ENCODE results near the gene CCSER1. TPM values are rescaled to one million over a fixed set of nuclear protein-coding genes. Genes with fewer than 3 reads are reported as not detected.

CCSER1 gene
- total and polyA plus RNA-seq, 4 donors: 0.18 to 2.3 (median 1.2) TPM

DNA sequence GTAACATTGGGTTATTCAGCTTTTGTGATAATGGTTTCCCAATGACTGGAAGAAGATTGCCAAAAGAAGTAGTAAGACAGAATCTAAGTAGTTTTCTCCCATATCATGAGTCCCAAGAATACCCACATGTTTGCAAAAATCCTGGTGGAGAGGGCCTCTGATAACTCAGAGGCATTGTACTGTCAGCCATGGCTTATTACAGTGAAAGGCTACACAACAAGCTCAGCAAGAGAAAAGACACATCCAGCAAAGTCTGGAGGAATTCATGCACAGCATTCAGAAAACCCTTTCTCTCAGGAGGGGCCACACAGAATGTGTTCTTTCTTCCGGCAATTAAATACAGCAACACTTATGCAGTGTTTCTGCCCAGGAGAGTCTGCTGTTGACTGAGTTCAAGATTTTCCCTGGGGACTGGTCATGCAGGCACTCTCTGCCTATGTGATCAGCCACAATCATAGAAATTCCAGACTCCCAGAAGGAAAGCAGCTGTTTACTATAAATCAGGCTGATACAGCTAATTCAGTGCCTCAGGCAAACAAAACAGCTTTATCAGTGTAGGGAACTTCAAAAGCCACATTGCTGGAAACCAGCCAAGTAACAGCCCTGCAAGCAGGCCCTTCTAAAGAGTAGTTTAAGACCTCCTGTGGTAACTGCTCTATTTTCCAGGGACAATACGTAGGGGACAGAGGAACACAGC, 937.1 kb downstream of the CCSER1 start:
- no peaks in the 10 kb centered on the region for H3K36me3 ChIP-seq (ENCODE audit: control insufficient read depth in 4 of 4, insufficient read depth in 3 of 4, low read depth in 1 of 4, low read length in 3 of 4)
- no peak overlapping the region for H3K4me3 ChIP-seq (ENCODE audit: low read depth in 1 of 3, low read length in 3 of 3)
- no peak for TF ChIP-seq RAD21 (IDR thresholded peaks at IDR 0.05)
- TF ChIP-seq GABPA (IDR thresholded peaks at IDR 0.05 in 1 of 2, conservative IDR thresholded peaks at IDR 0.05 in 1 of 2): no peak
- TF ChIP-seq TAF1 (conservative IDR thresholded peaks at IDR 0.05): no peak
- no peak for TF ChIP-seq YY1 (IDR thresholded peaks at IDR 0.05)
- TF ChIP-seq, protein P1, sequence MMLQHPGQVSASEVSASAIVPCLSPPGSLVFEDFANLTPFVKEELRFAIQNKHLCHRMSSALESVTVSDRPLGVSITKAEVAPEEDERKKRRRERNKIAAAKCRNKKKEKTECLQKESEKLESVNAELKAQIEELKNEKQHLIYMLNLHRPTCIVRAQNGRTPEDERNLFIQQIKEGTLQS (IDR thresholded peaks at IDR 0.05): no peak
- TF ChIP-seq, protein P2, sequence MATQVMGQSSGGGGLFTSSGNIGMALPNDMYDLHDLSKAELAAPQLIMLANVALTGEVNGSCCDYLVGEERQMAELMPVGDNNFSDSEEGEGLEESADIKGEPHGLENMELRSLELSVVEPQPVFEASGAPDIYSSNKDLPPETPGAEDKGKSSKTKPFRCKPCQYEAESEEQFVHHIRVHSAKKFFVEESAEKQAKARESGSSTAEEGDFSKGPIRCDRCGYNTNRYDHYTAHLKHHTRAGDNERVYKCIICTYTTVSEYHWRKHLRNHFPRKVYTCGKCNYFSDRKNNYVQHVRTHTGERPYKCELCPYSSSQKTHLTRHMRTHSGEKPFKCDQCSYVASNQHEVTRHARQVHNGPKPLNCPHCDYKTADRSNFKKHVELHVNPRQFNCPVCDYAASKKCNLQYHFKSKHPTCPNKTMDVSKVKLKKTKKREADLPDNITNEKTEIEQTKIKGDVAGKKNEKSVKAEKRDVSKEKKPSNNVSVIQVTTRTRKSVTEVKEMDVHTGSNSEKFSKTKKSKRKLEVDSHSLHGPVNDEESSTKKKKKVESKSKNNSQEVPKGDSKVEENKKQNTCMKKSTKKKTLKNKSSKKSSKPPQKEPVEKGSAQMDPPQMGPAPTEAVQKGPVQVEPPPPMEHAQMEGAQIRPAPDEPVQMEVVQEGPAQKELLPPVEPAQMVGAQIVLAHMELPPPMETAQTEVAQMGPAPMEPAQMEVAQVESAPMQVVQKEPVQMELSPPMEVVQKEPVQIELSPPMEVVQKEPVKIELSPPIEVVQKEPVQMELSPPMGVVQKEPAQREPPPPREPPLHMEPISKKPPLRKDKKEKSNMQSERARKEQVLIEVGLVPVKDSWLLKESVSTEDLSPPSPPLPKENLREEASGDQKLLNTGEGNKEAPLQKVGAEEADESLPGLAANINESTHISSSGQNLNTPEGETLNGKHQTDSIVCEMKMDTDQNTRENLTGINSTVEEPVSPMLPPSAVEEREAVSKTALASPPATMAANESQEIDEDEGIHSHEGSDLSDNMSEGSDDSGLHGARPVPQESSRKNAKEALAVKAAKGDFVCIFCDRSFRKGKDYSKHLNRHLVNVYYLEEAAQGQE (IDR thresholded peaks at IDR 0.05): no peak
- TF ChIP-seq FOXA1 (IDR thresholded peaks at IDR 0.05): no peak
- TF ChIP-seq EGR1 (IDR thresholded peaks at IDR 0.05; ENCODE audit: low read depth in 2 of 2): no peak
- no peak for TF ChIP-seq NR2F2 (IDR thresholded peaks at IDR 0.05)
- no peak for TF ChIP-seq HNF4A (conservative IDR thresholded peaks at IDR 0.05)
- TF ChIP-seq, protein P3, sequence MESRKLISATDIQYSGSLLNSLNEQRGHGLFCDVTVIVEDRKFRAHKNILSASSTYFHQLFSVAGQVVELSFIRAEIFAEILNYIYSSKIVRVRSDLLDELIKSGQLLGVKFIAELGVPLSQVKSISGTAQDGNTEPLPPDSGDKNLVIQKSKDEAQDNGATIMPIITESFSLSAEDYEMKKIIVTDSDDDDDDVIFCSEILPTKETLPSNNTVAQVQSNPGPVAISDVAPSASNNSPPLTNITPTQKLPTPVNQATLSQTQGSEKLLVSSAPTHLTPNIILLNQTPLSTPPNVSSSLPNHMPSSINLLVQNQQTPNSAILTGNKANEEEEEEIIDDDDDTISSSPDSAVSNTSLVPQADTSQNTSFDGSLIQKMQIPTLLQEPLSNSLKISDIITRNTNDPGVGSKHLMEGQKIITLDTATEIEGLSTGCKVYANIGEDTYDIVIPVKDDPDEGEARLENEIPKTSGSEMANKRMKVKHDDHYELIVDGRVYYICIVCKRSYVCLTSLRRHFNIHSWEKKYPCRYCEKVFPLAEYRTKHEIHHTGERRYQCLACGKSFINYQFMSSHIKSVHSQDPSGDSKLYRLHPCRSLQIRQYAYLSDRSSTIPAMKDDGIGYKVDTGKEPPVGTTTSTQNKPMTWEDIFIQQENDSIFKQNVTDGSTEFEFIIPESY (IDR thresholded peaks at IDR 0.05): no peak
- H3K9me3 ChIP-seq (ENCODE audit: control insufficient read depth in 4 of 4, low read length in 3 of 4): no peaks in the 10 kb centered on the region
- no peak overlapping the region for H3K9ac ChIP-seq (ENCODE audit: low read depth in 1 of 2, low read length in 2 of 2)
- no peak for DNase-seq (ENCODE audit: low spot score)
- H3K27ac ChIP-seq (ENCODE audit: low read depth in 1 of 2, low read length in 2 of 2): no peak overlapping the region
- no peaks in the 10 kb centered on the region for H3K27me3 ChIP-seq (ENCODE audit: control insufficient read depth in 4 of 4, insufficient read depth in 4 of 4, low read length in 3 of 4)
- 63% methylated on average over 2 of the region's 2 CpGs for WGBS
- no peaks in the 10 kb centered on the region for H3K4me1 ChIP-seq (ENCODE audit: control insufficient read depth in 4 of 4, insufficient read depth in 4 of 4, low read length in 3 of 4)

DNA sequence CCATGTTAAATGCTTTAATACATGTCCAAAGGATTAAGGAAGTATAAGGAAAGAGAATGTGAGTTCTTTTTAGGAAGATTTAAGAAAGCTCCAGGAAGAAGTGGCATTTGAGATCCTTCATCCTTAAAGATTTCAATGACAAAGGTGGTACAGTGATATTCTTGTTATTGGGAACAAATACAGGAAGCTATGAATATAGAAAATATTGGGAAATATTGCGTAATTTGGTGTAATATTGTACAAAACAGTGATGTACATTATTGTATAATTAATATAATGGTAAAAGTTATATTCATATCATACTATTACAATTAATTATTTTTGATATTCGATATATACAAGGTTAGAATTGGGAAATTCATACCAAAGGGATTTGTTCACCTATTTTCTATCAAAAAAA, 937.9 kb downstream of the CCSER1 start:
- no peaks in the 10 kb centered on the region for H3K27me3 ChIP-seq (ENCODE audit: control insufficient read depth in 4 of 4, insufficient read depth in 4 of 4, low read length in 3 of 4)
- no peak for DNase-seq (ENCODE audit: low spot score)
- no peaks in the 10 kb centered on the region for H3K9me3 ChIP-seq (ENCODE audit: control insufficient read depth in 4 of 4, low read length in 3 of 4)
- no peak overlapping the region for H3K4me3 ChIP-seq (ENCODE audit: low read depth in 1 of 3, low read length in 3 of 3)
- no peak overlapping the region for H3K27ac ChIP-seq (ENCODE audit: low read depth in 1 of 2, low read length in 2 of 2)
- no peaks in the 10 kb centered on the region for H3K36me3 ChIP-seq (ENCODE audit: control insufficient read depth in 4 of 4, insufficient read depth in 3 of 4, low read depth in 1 of 4, low read length in 3 of 4)
- no peaks in the 10 kb centered on the region for H3K4me1 ChIP-seq (ENCODE audit: control insufficient read depth in 4 of 4, insufficient read depth in 4 of 4, low read length in 3 of 4)
- WGBS: 91% methylated on average over 2 of the region's 2 CpGs
- no peak overlapping the region for H3K9ac ChIP-seq (ENCODE audit: low read depth in 1 of 2, low read length in 2 of 2)
- TF ChIP-seq, protein P3 (IDR thresholded peaks at IDR 0.05): no peak
- TF ChIP-seq, protein P4, sequence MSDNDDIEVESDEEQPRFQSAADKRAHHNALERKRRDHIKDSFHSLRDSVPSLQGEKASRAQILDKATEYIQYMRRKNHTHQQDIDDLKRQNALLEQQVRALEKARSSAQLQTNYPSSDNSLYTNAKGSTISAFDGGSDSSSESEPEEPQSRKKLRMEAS (IDR thresholded peaks at IDR 0.05): no peak
- no peak for TF ChIP-seq NR2F2 (IDR thresholded peaks at IDR 0.05)
- TF ChIP-seq, protein P5, sequence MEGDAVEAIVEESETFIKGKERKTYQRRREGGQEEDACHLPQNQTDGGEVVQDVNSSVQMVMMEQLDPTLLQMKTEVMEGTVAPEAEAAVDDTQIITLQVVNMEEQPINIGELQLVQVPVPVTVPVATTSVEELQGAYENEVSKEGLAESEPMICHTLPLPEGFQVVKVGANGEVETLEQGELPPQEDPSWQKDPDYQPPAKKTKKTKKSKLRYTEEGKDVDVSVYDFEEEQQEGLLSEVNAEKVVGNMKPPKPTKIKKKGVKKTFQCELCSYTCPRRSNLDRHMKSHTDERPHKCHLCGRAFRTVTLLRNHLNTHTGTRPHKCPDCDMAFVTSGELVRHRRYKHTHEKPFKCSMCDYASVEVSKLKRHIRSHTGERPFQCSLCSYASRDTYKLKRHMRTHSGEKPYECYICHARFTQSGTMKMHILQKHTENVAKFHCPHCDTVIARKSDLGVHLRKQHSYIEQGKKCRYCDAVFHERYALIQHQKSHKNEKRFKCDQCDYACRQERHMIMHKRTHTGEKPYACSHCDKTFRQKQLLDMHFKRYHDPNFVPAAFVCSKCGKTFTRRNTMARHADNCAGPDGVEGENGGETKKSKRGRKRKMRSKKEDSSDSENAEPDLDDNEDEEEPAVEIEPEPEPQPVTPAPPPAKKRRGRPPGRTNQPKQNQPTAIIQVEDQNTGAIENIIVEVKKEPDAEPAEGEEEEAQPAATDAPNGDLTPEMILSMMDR (IDR thresholded peaks at IDR 0.05; ENCODE audit: low read depth, low read length, missing input control): no peak
- TF ChIP-seq, protein P2 (IDR thresholded peaks at IDR 0.05): no peak
- TF ChIP-seq SP1 (IDR thresholded peaks at IDR 0.05): no peak
- TF ChIP-seq EGR1 (IDR thresholded peaks at IDR 0.05; ENCODE audit: low read depth in 2 of 2): no peak
- no peak for TF ChIP-seq FOXA2 (IDR thresholded peaks at IDR 0.05)
- no peak for TF ChIP-seq RXRA (IDR thresholded peaks at IDR 0.05)
- TF ChIP-seq TAF1 (conservative IDR thresholded peaks at IDR 0.05): no peak
- TF ChIP-seq, protein P1 (IDR thresholded peaks at IDR 0.05): no peak
- no peak for TF ChIP-seq GABPA (IDR thresholded peaks at IDR 0.05 in 1 of 2, conservative IDR thresholded peaks at IDR 0.05 in 1 of 2)
- no peak for TF ChIP-seq RAD21 (IDR thresholded peaks at IDR 0.05)
- no peak for TF ChIP-seq YY1 (IDR thresholded peaks at IDR 0.05)

All from liver (tissue), 9 donors.